Astrocyte of the cerebellum (primary cell): ENCODE measurements around the gene MCFD2.

Experiments
- DNase-seq: peaks from one replicate; pipeline ENCODE4 v3.0.0-alpha.2; 2011; ENCODE audit warnings: low read depth
- H3K4me3 ChIP-seq: 2 replicates; pipeline ENCODE4 v1.5.1; 2011; ENCODE audit warnings: mild to moderate bottlenecking, low read depth, low read length, moderate library complexity
- in situ Hi-C: cut with HindIII; loops from 2 replicates; pipeline ENCODE4 v1.10.0; 2017; ENCODE audit warnings: low sequenced_read_pairs
- TF ChIP-seq, protein P1 (sequence below): IDR thresholded peaks from 2 replicates; pipeline ENCODE4 v1.5.1; 2012; ENCODE audit warnings: low read length, low read depth, moderate library complexity, mild to moderate bottlenecking; ENCODE audit errors: missing control alignments

The MCFD2 gene

DNA sequence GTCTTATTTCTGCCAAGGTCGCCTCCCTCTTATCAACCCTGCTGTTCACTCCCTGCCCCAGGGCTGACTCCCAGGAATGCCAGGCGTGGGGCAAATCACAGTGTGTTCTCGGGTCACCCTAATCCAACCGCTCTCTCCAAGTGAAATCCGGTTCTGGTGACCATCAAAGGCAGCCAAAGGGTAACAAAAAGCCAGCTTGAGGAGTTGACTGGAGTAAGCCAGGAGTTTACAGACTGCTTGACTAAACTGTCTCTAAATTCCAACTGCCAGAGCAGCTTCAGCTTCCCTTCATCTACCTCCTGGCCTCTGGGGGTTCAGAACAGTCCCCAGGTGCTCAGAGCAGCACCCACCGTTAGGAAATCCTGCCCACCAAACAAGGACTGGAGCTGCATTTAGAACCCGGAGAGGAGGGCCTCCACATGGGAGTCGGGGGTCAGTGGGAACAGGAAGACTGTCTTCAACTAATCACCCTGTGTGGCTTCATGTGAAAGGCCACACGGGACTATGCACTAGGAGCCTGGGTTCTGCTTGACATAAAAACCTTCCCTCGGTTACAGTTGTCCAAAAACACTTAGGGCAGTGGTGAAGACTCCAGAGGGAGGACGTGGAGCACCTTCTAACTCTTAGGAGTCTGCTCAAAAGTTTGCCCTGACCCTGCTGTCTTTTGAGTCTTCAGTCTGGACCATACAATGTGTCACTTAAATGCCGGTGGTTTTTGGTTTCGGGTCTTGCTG, 24.2 kb upstream of the MCFD2 start:
- H3K4me3 ChIP-seq = peak overlapping the region; percentile 6
- no peak for DNase-seq
- TF ChIP-seq, protein P1, sequence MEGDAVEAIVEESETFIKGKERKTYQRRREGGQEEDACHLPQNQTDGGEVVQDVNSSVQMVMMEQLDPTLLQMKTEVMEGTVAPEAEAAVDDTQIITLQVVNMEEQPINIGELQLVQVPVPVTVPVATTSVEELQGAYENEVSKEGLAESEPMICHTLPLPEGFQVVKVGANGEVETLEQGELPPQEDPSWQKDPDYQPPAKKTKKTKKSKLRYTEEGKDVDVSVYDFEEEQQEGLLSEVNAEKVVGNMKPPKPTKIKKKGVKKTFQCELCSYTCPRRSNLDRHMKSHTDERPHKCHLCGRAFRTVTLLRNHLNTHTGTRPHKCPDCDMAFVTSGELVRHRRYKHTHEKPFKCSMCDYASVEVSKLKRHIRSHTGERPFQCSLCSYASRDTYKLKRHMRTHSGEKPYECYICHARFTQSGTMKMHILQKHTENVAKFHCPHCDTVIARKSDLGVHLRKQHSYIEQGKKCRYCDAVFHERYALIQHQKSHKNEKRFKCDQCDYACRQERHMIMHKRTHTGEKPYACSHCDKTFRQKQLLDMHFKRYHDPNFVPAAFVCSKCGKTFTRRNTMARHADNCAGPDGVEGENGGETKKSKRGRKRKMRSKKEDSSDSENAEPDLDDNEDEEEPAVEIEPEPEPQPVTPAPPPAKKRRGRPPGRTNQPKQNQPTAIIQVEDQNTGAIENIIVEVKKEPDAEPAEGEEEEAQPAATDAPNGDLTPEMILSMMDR = no peak

DNA sequence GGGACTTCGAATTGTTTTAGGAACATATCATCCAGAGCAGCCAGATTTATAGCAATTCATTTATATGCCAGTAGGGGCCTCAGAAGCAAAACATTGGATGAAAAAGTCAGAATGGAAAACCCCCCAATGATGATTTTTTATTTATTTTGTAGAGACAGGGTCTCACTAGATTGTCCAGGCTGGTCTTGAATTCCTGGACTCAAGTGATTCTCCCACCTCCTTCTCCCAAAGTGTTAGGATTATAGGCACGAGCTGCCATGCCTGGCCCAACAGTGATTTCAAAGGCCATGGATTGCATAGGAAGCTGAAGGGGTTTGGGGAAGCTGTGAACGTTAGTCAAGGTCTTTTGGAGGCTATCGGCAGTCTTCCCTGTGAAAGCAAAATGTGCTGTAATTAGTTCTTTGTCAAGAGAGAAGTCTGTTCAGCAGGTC, 21.9 kb upstream of the MCFD2 start:
- DNase-seq = no peak
- no peak overlapping the region for H3K4me3 ChIP-seq
- TF ChIP-seq, protein P1 = peak; percentile 50
- in situ Hi-C loops = no loop called here

More for the DNA sequence above, 24.2 kb upstream of the MCFD2 start:
- in situ Hi-C loops = no loop called here

DNA sequence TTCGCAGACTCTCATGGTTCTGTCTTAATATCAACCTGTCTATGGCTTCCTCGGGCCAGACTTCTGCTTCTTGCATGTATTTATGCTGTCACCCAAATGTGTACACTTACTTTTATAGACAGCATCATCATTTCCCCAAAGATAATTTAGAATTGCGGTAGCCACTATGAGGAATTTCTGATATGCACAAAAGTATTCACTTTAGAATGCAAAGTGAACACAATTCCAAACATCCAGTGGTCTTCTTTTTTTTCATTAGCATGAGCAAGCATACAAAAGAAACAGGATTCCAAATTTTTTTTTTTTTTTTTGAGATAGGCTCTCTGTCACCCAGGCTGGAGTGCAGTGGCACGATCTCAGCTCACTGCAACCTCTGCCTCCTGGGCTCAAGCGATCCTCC, 21.0 kb upstream of the MCFD2 start:
- TF ChIP-seq, protein P1 = no peak
- in situ Hi-C loops = no loop called here
- H3K4me3 ChIP-seq = no peak overlapping the region
- DNase-seq = no peak

DNA sequence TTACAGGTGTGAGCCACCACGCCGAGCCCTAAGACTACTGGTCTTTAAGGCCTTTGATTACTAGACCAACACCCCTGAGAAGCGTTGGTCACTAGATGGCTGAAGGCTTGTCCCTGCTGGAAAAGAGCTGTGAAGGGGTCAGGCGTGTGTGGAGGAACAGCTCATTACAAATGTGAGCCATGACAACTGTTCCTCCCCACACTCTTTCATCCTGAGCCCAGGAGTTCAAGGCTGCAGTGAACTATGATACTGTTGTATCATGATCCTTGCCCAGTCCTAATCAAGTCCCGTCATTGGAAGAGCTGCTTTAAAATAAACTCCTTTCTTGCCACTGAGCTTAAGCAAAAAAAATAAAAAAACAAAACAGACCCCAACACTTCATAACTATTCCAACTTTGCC, 19.5 kb upstream of the MCFD2 start:
- in situ Hi-C loops = no loop called here
- DNase-seq = no peak
- H3K4me3 ChIP-seq = no peak overlapping the region
- TF ChIP-seq, protein P1 = no peak

DNA sequence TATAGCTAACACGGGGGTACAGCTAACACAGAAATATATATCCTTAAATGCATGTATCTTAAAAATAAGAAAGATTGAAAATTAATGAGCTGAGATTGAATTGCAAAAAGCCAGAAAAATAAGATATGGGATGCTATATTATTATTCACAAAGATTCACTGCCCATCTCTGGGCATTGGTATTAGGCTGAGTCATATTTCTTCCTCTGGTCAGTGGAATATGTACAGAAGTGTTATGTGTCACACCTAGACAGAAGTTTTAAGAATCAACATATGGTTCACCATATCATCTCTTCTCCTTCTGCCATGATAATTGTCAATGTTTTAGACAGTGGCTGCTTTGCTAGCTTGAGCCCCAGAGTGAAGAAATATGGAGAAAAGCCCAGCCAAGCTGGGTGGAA, 14.0 kb upstream of the MCFD2 start:
- in situ Hi-C loops = no loop called here
- no peak for DNase-seq
- H3K4me3 ChIP-seq = no peak overlapping the region
- TF ChIP-seq, protein P1 = no peak

DNA sequence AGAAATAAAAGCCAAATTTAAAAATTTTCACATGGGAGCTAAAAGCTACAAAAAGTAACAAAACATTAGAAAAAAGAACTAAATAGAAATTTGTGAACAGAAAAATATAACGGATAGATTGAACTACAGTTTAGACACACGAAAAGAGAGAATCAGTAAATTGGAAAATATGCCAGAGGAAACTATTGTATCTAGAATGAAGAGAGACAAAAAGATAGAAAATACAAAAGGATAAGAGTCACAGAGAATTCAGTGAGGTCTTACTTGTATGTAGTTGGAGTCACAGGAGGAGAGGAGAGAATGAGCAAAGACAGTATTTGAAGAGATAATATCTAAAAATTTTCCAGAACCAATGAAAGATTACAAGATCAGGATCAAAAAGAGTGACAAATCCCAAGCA, 11.3 kb upstream of the MCFD2 start:
- TF ChIP-seq, protein P1 = no peak
- no peak overlapping the region for H3K4me3 ChIP-seq
- DNase-seq = no peak
- in situ Hi-C loops = no loop called here
